HG03064 (cell line): Measurements from ENCODE around the gene CTNND2.

Experiments
- ATAC-seq: cut with Tn5 transposase; IDR thresholded peaks from one replicate; pipeline ENCODE4 v1.9.1; 2021; ENCODE audit warnings: low read depth; ENCODE audit not compliant: unreplicated experiment

CTNND2 gene, protein sequence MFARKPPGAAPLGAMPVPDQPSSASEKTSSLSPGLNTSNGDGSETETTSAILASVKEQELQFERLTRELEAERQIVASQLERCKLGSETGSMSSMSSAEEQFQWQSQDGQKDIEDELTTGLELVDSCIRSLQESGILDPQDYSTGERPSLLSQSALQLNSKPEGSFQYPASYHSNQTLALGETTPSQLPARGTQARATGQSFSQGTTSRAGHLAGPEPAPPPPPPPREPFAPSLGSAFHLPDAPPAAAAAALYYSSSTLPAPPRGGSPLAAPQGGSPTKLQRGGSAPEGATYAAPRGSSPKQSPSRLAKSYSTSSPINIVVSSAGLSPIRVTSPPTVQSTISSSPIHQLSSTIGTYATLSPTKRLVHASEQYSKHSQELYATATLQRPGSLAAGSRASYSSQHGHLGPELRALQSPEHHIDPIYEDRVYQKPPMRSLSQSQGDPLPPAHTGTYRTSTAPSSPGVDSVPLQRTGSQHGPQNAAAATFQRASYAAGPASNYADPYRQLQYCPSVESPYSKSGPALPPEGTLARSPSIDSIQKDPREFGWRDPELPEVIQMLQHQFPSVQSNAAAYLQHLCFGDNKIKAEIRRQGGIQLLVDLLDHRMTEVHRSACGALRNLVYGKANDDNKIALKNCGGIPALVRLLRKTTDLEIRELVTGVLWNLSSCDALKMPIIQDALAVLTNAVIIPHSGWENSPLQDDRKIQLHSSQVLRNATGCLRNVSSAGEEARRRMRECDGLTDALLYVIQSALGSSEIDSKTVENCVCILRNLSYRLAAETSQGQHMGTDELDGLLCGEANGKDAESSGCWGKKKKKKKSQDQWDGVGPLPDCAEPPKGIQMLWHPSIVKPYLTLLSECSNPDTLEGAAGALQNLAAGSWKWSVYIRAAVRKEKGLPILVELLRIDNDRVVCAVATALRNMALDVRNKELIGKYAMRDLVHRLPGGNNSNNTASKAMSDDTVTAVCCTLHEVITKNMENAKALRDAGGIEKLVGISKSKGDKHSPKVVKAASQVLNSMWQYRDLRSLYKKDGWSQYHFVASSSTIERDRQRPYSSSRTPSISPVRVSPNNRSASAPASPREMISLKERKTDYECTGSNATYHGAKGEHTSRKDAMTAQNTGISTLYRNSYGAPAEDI (N-terminal part only)

DNA sequence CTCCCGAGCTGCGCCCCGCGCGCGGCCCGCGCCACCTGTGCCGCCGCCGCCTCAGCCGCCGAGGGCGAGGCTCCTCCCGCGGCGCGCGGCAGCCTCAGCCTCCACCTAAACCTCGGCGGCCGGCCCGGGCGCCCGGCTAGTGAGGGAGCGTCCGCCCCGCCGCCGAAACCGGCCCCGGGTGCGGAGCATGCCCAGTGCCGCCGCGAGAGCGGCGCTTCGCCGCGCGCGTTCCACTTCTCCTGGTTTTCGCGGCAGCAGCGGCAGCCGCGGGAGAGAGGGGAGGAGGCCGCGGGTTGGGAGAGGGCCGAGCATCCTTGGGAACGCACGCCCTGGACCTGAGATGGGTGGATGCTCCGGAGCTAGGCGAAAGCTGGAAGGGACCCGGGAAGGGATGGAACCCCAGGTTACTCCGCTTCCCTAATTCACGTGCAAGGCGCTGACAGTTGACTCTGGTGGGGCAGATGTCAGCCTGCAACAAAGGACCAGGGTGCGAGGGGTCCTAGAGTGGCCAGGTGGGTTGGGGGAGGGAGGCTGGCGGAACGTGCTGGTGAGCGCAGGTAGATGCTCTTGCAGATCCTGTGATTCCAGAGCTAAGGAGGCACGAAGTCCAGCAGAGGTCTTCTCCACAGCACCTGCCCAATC lies at the start of gene CTNND2:
Gene CTNND2, minus strand, starts transcription at position 182 of the 642 bp plus-strand sequence. CDS start 593 bp downstream, outside the sequence.
- ATAC-seq = no peak

- no peak for ATAC-seq
These were observed 42.1 kb upstream of the CTNND2 start for GRCh38 chr5:11946317-11946716.

DNA sequence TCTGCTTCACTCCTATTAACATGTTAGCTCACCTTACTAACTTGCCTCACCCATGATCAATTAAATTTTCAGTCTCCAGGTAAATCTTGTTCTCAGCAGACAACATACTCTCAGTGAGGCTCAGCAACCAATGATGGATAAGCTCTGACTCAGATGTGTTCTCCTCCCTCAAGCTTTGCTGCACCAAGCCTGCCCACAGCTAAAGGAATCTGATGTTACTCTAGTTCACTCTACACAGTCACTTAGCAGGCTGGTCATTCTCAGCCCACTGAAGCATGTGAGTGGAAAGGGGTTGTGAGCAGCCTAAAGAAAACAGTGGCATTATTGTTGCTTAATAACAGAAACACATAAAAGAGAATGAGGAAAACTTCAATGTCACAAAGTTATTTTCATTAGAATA lies 37.3 kb upstream of the CTNND2 start:
- no peak for ATAC-seq

GRCh38 chr5:11931638-11932037 lies 27.4 kb upstream of the CTNND2 start:
- no peak for ATAC-seq

GRCh38 chr5:11928909-11929308 lies 24.7 kb upstream of the CTNND2 start:
- no peak for ATAC-seq

- no peak for ATAC-seq
These were observed 21.5 kb upstream of the CTNND2 start for GRCh38 chr5:11925701-11926100.

- ATAC-seq = no peak
These were observed 18.1 kb upstream of the CTNND2 start for GRCh38 chr5:11922394-11922793.

DNA sequence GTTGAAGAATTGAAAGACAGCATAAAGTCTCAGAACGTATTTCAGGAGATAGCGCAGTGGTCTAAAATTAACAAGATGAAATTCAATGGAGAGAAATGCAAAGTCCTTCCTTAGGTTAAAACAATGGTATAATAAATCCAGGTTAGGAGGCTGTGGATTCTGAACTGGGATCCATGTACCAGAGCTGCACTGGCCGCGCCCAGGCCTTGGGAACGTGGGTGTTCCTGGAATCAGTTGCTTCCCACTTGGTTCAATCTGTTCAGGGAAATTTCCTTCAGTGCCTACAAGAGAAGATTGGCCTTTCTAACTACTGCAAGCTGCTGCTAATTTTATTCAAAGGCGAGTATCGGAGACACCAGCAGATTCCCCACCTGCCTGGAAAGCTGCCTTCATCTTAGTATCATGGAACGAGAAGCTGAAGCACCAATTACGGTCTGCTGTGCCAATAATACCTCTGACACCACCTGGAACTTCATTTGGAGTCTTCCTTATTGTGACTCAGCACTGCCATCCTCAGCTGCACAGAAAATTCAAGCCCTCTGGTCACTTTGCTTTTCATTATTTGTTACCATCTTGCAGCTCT lies 14.3 kb upstream of the CTNND2 start:
- ATAC-seq = no peak

- no peak for ATAC-seq
These were observed 5.2 kb upstream of the CTNND2 start for GRCh38 chr5:11909471-11909870.

GRCh38 chr5:11906497-11906896 lies 2.3 kb upstream of the CTNND2 start:
- no peak for ATAC-seq

GRCh38 chr5:11905206-11905605 lies 960 bp upstream of the CTNND2 start:
- ATAC-seq = no peak

DNA sequence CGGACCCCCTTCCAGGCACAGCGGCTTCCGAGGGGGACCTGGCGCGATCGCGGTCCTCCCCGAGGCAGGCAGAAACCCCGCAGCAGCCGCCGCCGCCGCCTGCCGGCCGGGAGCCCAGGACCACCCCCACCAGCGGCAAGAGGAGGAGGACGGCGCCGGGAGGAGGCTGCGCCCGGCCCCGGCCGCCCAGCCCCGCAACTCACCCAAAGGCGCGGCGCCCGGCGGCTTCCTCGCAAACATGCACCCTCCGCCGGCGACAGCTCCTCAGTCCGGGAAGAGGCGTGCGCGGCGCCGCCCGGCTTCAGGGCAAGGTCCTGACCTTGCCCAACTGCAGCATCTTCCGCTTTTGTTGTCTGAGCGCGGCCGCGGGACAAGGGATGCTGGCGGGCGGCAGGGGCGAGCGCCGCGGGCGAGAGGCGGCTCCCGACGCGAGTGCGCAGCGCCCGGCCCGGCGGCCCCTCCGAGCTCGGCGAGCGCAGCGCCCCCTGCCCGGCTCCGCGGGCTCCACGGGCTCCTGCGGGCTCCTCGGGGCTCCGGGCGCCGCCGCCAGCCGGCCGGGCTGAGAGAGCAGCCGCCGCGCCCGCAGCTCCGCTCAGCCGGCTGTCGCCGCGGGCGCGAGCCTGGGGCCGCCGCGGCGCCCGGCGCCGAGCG lies 507 bp downstream of the CTNND2 start:
- no peak for ATAC-seq

DNA sequence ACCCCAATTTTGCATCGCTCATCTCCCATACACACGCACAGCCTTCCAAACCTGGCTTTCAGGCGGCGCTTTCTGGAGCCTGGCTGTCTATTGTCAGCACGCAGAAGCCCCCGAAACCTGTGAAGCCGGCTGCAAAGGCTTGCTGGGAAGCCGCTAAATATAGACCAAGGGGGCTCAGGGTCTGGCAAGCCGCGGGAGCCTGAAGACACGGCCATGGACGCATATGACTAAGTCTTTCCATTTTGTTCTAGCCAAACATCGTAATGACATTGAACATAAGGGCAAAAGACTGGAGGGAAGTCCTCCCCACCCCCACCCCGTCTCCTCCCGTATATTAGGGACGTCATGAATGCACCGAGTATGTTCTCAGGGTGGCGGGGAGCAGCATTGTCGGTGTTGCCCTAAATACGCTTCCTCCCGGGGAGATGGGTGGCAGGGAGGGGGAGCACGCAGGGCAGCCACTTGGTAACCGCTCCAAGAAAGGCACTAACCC lies 1.1 kb downstream of the CTNND2 start:
- no peak for ATAC-seq

DNA sequence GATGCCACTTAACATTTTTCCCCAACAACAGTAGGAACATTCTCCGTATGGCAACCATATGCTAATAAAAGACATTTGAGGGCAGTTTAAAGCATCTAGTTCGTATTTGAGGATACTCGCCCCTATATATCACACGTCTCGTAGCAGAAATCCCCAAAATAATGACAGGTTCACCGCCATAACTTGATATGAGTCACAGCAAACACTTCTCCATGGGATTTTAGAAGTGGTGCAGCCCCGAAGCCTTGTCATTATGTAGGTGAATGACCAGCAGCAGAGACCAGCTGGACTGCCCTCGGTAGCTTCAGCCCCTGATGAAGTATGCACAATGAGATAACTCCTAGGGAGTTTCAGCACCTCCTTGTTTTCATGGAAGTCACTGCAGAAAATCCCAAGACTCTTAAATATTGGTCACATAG lies 2.0 kb downstream of the CTNND2 start:
- ATAC-seq = no peak

- no peak for ATAC-seq
These were observed 5.5 kb downstream of the CTNND2 start for GRCh38 chr5:11898787-11899186.

DNA sequence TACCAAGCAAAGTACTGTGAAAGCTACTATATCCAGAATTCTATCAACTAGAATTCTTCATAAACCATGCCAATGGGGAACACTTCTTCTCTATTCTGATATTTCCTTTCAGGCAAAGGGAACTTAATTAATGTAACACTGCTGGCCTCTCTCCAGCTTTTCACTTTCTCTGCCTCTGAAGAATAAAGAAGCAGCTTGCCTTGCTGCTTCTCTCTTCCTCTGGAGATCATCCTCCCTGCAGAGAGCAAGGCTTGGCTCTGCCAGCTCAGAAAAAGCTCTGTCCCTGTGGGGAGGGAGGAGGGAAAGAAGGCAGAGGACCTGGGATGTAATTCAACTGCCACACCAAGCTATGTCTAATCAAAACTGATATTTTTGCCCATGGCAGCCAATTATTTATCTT lies 6.5 kb downstream of the CTNND2 start:
- ATAC-seq = no peak

DNA sequence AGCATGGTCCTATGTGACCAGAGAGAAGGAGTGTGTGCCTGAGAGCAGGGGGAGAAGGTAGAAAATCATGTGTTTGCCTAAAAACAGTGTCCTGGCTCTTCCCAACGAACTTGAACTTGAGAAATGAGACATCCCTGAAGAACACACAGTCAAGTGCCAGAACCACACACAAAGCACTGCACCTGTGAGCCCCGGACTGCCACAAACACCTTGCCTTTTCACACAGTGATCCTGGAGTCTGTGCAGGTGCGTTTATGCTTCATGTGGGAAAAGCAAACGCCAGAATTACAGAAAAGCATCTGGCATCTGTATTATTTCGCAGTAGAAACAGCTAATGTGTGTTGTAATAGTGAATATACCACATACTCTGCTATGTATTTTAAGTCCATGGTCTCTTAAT lies 9.3 kb downstream of the CTNND2 start:
- no peak for ATAC-seq

DNA sequence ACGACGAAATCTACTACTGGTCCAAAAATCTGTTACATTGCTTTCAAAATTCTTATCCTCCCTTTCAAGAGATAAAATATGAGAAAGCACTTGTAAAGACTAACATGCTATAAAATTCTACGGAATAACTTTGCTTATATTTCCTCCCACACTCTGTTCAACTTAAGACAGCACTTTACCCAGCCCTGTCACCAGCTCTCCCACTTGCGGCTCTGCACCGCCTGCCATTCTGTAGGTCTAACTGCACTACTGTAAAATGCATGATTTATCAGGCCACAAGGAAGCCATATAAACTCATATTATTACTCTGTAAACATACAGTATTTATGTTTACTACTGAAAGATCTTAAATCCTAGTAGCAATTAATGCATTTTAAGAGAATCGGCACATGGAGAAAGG lies 11.4 kb downstream of the CTNND2 start:
- no peak for ATAC-seq

DNA sequence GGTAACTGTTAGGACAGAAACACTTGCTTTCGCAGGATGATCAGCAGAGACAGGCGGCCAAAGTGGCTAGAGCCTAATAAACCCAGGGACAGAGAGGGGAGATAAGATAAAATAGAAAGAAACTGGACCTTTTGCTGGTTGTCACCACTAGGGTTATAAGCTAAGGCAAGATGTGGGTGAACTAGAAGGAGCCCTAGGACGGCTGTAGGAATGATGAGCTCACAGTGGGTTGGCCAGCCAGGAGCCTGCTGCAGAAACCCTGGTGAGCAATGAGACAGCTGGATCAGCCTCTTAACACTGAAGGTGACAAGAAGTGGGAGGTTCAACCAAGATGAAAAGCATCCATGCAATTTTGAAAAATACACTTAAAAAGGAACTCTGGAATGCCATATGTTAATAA lies 13.5 kb downstream of the CTNND2 start:
- ATAC-seq = no peak

DNA sequence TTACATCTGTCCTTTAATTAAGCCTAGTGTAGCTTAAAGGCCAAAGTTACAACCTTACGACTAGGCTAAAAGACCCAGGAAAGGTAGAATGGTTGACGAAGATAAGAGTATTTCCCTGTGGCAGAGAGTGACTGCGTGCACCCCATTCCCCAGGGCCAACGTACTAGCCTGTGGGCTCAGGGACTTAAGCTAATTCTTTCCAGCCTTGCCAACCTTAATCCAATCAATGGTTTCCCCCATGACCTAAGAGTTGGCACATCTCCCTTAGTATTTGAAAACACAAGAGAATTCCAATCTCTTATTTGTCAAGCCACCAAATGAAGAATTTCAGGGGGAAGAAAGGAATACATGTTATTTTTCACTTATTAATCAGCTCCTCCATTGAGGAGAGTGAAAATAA lies 16.0 kb downstream of the CTNND2 start:
- no peak for ATAC-seq
